ENCODE results near the gene USP48.

USP48 gene

DNA sequence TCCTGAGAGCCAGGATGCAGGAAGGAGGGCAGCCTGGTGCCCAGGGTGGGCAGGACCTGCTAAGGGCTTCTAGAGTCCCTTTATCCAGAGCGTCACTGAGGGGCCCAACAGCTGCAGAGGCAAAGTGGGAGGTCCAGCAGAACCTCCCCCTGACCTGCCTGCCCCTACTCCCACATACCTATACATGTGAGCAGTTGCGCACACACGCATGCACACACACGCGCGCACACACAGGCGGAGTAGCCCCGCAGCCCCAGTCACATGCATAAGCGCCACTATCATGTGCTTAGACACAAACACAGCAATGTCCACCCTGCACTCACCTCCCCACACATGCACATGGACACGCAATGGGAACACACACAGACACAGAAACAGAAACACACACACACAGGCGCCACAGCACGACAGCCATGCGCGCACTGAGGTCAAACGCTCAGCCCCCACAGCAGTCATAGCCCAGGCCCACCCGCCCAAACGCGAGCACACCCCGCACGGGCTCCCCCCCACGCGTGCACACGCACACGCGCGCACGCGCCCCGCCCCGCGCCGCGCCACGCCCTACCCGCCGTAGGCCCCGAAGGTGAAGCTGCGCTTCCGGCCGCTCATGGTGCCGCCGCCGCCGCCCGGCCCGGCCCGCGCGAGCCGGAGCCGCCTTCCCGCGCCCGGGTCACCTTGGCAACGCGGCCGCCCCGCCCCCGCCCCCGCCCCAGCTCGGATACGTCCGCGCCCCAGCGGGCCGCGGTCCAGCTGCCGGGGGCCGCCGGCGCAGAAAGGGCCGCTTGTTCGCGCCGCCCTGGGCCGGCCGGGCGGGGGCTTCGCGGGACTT, 131.5 kb downstream of the USP48 start:
- peak; percentile 34 for DNase-seq

DNA sequence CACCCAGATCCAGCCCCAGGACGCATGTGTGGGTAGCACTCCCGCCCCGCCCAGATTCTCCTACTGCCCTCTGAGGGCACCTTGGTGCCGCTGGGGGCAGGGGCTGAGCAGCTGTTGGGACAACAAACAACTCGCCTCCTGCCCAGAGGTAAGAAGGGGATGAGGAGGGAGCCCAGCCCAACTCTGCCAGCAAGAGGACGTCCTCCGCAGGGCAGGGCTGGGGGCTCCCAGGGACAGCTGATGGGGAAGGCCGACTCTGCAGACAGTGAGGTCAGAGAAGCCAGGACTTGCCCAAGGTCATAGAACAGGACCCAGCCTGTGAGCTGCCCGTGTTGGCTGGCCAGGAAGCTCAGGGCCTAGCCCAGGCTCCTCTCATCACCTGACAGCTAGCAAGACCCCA, 132.5 kb downstream of the USP48 start:
- no peak for DNase-seq

DNA sequence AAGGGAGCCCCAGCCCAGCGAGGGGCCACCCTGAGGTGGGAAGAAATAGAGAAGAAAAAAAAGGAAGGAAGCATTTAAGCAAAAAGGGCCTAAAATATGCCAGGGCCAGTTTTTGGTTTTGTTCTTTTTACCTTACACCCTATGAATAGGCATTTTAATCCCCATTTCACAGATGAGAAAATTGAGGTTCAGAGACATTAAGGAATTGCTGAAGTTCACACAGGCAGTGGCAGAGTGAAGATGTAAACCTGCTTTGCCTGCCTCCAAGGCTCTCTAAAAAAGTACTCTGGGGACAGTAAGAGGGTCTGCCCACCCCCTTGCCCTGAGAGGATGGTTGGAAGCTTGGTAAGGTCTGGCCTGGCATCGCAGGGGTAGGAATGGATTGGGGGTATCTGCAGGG, 133.6 kb downstream of the USP48 start:
- no peak for DNase-seq

DNA sequence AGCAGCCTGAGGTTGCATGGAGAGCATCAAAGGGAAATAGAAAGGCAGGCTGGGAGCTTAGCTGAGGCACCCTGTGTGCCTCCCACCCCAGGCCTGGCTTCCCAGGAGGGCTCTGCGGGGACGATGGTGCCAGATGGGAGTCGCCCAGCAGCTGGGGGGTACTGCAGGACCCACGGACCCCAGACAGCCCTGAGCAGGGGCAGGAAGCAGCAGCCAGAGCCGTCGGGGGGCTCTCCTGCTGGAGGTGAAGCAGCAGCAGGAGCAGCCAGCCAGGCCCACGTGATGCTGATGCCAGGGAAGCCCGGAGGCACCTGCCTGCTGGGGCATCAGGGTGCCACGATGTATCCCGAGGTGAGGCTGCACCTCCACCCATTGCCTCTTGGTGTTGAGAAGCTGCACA, 134.2 kb downstream of the USP48 start:
- DNase-seq, result no peak

DNA sequence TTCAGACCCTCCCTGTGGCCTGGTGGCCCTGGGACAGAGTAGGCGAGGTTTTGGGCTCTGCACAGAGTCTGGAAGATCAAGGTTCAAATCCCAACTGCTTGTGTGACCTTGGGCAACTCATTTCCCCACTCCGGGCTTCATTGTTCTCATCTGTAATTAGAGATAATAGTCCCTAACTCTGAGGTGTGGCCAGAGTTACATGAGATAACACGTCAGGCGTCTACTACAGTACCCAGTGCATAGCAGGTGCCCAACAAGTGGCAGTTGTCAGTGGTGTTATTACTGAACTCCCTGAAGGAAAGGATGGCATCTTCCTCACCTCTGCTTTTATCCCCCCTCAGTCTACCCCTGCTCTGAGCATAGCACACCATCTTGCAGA, 134.6 kb downstream of the USP48 start:
- no peak for DNase-seq

DNA sequence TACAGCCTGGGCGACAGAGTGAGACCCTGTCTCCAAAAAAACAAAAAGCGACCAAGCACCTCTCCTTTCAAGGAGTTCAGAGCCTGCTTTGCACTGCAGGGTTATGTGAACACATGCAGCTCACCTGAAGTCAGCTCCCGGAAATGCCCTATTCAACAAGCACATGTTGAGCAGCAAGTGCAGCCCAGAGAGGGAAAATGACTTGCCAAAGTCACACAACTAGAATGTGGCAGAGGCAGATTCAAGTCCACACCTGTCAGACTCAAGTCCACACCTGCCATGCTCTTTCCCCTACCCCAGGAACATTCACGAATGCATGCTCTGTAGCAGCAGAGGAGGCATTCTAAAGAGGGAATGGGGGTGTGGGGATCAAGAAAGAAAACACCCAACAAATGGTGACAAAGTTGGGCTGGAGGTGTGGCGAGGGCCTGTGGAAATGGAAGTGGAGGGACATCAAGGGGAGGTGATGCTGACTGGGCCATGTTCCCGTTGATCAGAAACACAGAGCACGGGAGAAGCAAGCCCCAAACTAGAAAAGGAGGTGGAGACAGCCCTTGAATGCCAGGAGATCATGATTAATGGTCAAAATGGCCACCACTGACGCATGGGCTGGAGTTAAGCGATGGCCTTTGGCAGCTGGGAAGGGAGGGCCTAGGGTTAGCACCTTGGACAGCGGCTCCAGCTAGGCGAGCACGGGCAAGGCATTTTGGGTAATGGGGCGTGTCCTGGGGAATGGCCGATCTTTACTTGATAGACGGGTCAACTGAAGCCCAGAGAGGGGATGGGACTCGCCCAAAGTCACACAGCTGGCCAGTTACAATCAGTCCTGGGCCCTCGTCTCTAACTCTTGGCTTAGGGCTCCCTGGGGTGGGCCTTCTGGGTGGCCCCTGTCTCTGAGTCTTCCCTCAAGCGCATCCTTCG, 135.3 kb downstream of the USP48 start:
- DNase-seq, result peak; percentile 14

DNA sequence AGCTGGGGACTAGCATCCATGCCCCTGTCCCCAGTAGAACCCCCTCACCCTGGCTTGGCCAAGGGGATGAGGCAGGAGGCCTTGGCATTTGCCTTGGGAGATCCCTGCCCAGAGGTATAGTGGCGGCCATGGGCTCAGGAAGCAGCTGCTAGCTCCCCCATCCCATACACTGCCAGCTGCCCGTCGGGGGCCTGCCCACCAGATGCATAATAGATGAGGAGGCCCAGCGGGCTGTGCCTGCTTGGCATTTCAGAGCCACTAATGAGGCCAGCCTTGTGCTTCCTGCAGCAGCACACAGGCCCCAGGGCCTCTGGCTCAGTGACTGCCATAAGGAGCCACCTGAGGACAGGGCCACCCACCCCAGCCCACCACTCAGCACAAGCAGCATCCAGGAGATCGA, 137.4 kb downstream of the USP48 start:
- no peak for DNase-seq

DNA sequence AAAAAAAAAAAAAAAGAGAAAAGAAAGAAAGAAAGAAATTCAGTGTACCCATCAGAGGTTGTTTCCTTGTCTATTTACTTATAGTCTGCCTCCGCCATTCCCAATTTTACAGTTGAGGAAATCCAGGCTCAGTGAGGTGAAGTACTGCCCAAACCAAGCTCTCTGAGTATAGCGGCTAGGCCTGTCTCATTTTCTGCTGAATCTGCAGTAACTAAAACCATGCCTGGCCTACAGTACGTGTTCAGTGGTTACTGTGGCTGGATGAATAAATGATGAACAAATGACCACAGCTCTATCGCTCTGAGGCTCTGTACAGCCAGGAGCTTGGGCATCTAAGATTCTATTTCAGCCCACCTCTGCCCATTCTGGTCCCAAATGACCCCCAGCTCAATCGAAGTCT, 138.0 kb downstream of the USP48 start:
- DNase-seq, result no peak

DNA sequence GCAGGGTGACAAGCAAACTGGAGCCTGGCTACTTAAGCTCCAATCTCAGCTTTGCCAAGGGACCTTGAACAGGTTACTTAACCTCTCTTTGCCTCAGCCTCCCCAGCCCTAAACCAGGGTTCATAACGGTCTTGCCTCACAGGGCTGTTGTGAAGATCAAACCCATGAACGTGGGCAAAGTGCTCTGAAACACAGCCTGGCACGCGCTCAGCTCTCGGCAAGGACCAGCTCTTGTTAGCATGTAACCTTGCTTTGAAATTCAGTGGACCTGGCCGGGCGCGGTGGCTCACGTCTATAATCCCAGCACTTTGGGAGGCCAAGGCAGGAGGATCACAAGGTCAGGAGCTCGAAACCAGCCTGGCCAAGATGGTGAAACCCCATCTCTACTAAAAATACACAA, 138.6 kb downstream of the USP48 start:
- DNase-seq, result no peak

DNA sequence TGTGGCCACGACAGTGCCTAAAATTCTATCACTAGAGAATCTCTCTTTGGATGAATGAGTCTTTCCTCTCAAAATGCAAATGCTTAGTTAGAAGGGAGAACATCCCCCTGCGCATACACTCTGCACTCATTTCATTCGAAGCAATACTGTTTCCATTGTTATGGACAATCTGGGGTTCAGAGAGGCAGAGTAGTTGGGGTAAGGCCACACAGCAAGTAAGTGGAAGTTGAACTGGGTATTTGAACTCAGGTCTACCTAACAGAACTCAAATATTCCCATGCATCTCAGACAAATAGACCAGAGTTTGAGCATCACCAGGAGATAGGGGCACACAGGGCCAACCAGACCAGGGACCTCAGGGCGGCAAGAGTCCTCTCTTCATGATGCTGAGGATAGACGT, 139.3 kb downstream of the USP48 start:
- no peak for DNase-seq

DNA sequence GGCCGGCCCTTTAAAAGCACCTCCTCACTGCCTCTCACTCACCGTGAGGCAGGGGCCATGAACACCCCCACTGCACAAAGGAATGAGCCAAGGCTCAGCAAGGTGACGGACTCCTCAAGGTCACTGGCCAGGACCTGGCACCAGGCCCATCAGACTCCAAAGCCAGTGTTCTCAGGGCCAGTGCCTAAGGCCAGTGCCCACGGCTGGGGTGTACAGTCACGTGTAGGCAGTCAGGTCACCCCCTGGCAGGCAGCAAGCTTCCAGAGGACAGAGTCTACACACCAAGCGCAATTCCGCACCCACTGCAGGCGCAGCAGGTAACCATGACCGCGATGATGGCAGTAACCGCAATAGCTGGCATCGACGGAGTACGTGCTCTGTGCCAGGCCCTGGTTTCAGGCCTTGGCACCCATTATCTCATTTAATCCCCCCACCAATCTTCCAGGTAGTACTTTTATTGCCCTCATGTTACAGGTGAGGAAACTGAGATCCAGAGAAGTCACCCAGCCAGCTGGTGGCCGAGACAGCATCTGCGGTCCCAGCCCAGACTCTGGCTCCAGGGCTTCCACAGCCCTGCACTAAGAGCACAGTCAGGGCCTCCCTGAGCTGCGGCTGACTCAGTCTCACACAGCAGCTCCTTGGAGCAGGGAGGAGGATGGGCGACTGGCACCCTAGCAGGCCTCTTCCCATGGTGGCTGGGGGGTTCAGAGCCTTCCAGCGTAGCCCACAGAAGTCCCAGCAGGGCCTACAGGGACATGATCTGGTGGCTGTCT, 140.8 kb downstream of the USP48 start:
- no peak for DNase-seq

DNA sequence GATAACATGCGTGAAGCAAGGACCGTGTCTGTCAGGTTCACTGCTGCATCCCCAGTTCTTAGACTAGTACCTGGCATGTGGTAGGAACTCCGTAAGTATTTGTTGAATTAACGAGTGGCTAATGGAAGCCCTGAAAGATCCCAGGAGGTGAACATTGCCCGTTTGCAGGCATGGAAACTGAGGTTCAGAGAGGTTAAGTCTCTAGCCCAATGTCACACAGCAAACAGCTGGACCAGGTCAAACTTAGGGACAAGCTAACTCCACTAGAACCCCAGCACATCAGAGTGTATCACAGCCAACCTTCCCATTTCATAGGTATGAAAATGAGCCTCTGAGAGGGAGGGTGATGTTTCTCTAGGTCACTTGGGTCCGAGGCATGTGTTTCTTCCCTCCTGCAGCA, 141.4 kb downstream of the USP48 start:
- DNase-seq, result no peak

DNA sequence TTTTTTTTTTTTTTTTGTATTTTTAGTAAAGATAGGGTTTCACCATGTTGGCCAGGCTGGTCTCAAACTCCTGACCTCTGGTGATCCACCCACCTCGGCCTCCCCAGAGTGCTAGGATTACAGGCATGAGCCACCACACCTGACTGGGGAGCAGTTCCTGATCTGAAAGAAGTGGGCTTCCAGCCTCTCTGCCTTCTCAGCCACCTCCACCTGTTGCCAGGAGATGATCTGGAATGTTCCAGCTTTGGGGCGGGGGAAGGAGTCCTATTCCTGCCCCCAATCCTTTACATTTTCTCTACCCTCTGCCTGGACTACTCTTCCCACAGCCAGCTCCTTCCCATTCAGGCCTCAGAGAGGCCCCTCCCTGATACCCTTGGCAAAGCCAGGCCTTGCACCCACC, 141.9 kb downstream of the USP48 start:
- DNase-seq, result no peak

DNA sequence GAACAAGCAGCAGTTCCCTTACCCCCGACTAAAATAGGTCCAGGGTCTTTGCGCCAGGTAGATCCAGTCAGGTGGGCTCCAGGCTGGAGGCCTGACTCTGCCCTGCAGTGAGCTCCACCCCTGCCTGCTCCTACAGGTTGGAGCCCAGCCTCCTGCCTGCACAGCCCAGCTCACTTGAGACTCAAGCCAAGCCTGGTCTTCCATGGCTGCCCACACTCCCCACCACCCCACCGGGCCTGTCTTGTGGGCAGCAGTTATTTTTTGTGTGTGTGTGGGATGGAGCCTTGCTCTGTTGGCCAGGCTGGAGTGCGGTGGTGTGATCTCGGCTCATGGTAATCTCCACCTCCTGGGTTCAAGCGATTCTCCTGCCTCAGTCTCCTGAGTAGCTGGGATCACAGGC, 142.3 kb downstream of the USP48 start:
- no peak for DNase-seq

DNA sequence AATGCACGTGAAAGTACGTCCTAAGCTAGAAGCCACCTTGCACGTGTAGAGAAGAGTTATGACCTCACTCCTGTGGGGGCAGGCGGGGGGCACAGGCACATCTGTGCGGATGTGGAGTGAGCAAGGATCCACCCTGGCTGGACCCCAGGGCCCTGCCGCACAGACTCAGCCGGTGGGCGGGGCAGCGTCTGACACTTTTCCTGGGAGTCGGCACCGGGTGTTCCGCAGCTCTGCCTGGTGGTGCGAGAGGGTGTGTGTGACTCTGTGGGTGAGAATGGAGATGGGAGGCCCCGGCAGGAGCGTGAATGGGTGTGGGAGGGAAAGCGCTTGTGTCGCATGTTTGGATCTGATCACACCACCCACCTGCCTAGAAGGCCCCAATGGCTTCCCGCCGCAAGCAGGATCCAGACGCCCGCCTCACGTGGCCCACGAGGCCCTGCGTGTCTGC, 143.3 kb downstream of the USP48 start:
- no peak for DNase-seq

DNA sequence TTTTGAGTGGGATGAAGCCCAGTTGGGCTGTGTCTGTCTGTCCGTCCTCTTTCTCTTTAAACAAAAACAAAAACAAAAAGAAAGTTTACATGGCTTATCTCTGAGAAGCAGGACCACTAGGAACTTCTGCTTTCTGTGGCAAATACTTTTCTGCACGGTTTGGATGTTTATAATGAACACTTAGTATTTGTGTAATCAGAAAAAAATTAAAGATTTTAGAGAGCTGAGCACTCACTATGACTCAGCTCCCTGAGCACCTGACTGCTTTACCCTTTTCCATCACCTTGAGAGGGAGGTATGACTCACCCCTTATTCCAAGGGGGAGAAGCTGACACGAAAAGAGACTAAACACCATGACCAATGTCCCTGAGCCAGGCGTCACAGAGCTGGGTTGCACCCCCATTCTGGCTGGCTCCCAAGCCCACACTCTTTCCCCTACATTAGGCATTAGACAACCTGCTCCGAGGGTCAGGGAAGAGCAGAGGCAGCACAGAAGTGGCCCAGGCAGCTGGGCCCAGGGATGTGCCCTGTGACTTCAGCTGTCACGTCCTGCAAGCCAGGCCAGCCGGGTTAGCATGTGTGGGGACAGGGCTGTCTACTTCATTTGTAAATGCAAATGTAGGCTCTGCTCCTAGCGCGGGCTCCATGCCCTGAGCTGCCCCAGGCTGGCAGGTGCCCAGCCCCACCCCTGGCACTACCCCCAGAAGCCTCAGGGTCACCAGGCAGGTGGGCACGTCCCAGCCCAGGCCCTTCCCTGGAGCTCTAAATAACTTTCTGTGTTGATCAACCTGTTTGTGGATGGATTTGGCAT, 144.2 kb downstream of the USP48 start:
- no peak for DNase-seq

DNA sequence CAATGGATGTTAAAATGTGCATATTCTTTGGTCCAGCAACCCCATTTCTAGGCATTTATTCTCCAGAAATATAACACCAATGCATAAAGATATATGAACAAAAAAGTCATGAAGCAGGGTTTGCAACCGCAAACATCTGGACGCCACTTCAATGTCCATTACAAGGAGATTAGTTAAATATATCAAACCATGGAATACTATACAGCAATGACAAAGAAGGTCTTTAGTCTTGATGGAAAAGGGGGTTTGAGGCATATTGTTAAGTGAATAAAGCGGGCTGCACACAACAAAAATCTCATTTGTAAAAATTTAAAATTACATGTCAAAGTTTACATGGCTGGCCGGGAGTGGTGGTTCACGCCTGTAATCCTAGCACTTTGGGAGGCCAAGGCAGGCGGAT, 145.4 kb downstream of the USP48 start:
- no peak for DNase-seq

DNA sequence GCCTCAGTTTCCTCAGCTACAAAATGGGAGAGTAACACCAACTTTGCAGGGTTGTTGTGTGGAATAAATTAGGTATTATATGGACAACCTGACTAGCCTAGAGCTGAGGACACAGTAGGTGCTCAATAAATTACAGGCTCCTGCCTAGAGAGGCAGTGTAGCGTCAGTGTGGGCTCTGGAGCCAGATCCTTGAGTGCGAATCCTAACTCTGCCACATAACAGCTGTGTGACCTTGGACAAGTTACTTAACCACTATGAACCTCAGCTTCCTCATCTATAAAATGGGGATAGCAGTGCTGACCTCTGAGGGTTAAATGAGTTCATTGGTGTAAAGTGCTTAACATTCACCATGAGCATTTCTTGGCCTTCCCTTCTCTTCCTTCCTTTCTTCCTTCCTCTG, 146.9 kb downstream of the USP48 start:
- no peak for DNase-seq

DNA sequence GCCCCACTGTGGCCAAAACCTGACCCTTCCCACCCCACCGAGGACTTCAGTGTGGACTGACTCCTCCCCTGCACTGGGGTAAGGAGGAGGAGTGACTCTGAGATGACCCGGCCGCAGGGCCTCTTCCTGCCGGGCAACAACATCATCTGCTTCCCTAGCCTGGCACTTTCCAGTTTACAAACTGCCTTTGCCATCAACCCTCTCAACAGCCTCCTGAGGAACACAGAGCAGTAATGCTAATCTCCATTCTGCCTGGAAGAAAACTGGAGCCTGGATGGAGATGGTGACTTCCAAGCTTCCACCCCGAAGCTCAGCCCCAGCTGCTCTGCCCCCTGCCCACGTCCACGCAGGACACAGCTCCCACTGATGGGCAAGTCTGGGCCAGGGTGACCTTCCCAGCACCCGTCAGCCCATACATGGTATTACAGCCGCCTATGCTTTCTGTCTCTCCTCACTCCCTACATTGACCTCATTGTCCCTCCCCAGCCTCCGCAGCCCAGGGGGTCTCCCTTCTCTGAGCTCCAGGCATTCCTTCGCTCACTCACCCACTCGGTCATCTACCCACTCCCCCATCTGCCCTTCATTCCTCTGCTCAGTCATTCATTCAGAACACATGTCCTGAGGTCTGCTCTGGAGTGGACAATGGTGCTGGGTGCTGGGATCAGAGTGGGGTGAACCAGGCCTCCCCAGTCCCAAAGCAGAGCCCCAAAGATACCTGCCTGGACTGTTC, 148.0 kb downstream of the USP48 start:
- DNase-seq, result no peak

DNA sequence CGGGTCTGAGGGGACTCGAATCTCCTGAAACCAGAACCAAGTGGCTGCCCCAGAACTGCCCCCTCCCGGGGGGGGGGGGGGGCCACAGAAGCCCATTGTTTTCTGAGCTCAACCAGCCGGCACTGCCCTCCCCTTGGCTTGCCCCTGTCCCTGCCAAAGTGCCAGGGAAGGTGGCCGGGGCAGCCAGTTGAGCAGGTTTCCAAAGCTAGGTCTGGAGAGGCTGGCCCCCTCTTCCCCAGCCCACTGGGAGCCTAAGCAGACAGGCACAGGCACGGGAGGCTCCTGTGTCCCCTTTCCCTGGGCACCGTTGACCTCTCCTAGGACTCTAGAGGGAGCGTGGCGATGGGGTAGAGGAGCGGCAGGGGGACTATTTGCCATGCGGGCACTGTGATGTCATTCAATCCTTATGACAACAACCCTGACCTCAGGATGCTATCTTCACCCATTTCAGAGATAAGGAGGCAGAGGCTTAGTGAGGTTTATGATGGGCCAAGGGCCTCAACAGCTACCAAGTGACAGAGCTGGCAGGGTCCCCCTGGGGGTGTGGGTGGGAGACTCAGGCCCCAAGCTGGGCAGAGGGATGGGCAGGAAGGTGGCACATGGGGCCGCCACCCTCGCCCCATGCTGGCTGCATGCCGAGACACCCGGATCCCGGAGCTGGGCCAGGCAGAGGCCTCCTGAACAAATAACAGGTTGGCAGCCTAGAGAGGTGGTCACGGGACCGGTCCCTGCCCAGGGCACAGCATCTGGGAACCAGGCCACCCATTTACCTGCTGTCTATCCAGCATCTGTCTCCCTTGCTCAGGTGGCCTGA, 148.8 kb downstream of the USP48 start:
- DNase-seq, result no peak
